Measurements from ENCODE around the gene ANO1.
A peak's percentile ranks its signal among the peaks of the same experiment; 100 is the strongest.

GRCh38 chr11:70158201-70158600 is 80.1 kb downstream of the ANO1 start:
- TF ChIP-seq CTCF (IDR thresholded peaks at IDR 0.05; ENCODE audit: low read length) (peak; percentile 18; the same call in 1 of the 2 replicates), EZH2 (IDR thresholded peaks at IDR 0.05; ENCODE audit: borderline replicate concordance, low read length) (no peak)
